NCI-H345 (cell line): Measurements from ENCODE around the gene USP17L19.
"Not testable (repeated sequence)": the region's sequence is repeated elsewhere in the genome, so short reads cannot be mapped to it uniquely, and the experiment has no call there.

Experiments used
- DNase-seq: peaks from one replicate; lab custom pipeline; 2025; lab: John Stamatoyannopoulos, UW

Gene USP17L19, protein sequence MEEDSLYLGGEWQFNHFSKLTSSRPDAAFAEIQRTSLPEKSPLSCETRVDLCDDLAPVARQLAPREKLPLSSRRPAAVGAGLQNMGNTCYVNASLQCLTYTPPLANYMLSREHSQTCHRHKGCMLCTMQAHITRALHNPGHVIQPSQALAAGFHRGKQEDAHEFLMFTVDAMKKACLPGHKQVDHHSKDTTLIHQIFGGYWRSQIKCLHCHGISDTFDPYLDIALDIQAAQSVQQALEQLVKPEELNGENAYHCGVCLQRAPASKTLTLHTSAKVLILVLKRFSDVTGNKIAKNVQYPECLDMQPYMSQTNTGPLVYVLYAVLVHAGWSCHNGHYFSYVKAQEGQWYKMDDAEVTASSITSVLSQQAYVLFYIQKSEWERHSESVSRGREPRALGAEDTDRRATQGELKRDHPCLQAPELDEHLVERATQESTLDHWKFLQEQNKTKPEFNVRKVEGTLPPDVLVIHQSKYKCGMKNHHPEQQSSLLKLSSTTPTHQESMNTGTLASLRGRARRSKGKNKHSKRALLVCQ

DNA sequence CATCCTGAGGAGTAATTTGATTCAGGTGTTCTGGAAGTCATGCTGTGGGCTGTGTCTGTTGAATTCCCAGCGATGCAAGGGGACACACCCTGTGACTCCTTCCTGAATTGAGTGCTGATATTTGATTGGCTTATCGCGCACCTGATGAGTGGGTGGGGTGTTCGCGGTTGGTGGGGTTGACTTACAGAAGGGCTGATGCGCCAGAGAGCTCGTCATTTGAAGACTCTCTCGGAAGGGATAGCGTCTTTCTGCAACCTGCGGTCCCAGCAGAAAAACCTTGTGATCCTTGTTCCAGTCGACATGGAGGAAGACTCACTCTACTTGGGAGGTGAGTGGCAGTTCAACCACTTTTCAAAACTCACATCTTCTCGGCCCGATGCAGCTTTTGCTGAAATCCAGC, at the start of gene USP17L19:
Gene USP17L19 (plus strand): TSS at position 301 of the 400 bp plus-strand sequence. CDS start 0 bp downstream, at position 301.
- DNase-seq, result not testable (repeated sequence)

DNA sequence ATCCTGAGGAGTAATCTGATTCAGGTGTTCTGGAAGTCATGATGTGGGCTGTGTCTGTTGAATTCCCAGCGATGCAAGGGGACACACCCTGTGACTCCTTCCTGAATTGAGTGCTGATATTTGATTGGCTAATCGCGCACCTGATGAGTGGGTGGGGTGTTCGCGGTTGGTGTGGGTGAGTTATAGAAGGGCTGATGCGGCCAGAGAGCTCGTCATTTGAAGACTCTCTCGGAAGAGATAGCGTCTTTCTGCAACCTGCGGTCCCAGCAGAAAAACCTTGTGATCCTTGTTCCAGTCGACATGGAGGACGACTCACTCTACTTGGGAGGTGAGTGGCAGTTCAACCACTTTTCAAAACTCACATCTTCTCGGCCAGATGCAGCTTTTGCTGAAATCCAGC, 42.8 kb upstream of the USP17L19 start, which contains the start of gene USP17L10:
Gene USP17L10 (plus strand): TSS at position 301 of the 400 bp plus-strand sequence. CDS start 0 bp downstream, at position 301.
- not testable (repeated sequence) for DNase-seq

DNA sequence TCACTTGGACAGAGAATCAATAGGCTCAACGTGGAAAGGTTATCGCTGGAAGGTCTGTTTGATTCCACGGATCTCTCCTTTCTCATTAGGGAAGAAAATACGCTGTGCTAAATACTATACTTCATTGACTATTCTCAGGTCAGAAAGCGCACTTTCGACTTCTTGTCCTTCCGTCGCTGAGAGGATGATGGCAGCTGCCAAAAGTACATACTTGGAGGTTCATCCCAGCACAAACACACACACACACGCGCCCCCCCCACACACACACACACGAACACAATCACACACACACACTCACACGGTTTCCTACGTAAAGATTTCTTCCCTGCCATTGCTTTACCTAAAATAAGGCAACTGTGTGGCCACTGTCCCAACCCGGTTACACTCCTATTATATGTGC, 38.5 kb upstream of the USP17L19 start:
- not testable (repeated sequence) for DNase-seq

DNA sequence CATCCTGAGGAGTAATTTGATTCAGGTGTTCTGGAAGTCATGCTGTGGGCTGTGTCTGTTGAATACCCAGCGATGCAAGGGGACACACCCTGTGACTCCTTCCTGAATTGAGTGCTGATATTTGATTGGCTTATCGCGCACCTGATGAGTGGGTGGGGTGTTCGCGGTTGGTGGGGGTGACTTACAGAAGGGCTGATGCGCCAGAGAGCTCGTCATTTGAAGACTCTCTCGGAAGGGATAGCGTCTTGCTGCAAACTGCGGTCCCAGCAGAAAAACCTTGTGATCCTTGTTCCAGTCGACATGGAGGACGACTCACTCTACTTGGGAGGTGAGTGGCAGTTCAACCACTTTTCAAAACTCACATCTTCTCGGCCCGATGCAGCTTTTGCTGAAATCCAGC, 38.1 kb upstream of the USP17L19 start, which contains the start of gene USP17L11:
Gene USP17L11 (plus strand): TSS at position 301 of the 400 bp plus-strand sequence. CDS start 0 bp downstream, at position 301.
- not testable (repeated sequence) for DNase-seq

DNA sequence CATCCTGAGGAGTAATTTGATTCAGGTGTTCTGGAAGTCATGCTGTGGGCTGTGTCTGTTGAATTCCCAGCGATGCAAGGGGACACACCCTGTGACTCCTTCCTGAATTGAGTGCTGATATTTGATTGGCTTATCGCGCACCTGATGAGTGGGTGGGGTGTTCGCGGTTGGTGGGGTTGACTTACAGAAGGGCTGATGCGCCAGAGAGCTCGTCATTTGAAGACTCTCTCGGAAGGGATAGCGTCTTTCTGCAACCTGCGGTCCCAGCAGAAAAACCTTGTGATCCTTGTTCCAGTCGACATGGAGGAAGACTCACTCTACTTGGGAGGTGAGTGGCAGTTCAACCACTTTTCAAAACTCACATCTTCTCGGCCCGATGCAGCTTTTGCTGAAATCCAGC, 33.3 kb upstream of the USP17L19 start, which contains the start of gene USP17L12:
Gene USP17L12 (plus strand): TSS at position 301 of the 400 bp plus-strand sequence. CDS start 0 bp downstream, at position 301.
- not testable (repeated sequence) for DNase-seq

DNA sequence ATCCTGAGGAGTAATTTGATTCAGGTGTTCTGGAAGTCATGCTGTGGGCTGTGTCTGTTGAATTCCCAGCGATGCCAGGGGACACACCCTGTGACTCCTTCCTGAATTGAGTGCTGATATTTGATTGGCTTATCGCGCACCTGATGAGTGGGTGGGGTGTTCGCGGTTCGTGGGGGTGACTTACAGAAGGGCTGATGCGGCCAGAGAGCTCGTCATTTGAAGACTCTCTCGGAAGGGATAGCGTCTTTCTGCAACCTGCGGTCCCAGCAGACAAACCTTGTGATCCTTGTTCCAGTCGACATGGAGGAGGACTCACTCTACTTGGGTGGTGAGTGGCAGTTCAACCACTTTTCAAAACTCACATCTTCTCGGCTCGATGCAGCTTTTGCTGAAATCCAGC, 28.6 kb upstream of the USP17L19 start, which contains the start of gene USP17L13:
Gene USP17L13 (plus strand): TSS at position 301 of the 400 bp plus-strand sequence. CDS start 0 bp downstream, at position 301.
- not testable (repeated sequence) for DNase-seq

DNA sequence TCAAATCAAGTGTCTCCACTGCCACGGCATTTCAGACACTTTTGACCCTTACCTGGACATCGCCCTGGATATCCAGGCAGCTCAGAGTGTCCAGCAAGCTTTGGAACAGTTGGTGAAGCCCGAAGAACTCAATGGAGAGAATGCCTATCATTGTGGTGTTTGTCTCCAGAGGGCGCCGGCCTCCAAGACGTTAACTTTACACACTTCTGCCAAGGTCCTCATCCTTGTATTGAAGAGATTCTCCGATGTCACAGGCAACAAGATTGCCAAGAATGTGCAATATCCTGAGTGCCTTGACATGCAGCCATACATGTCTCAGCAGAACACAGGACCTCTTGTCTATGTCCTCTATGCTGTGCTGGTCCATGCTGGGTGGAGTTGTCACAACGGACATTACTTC, 22.9 kb upstream of the USP17L19 start:
- DNase-seq, result not testable (repeated sequence)

DNA sequence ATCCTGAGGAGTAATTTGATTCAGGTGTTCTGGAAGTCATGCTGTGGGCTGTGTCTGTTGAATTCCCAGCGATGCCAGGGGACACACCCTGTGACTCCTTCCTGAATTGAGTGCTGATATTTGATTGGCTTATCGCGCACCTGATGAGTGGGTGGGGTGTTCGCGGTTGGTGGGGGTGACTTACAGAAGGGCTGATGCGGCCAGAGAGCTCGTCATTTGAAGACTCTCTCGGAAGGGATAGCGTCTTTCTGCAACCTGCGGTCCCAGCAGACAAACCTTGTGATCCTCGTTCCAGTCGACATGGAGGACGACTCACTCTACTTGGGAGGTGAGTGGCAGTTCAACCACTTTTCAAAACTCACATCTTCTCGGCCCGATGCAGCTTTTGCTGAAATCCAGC, 19.1 kb upstream of the USP17L19 start, which contains the start of gene USP17L15:
Gene USP17L15 (plus strand): TSS at position 301 of the 400 bp plus-strand sequence. CDS start 0 bp downstream, at position 301.
- not testable (repeated sequence) for DNase-seq

DNA sequence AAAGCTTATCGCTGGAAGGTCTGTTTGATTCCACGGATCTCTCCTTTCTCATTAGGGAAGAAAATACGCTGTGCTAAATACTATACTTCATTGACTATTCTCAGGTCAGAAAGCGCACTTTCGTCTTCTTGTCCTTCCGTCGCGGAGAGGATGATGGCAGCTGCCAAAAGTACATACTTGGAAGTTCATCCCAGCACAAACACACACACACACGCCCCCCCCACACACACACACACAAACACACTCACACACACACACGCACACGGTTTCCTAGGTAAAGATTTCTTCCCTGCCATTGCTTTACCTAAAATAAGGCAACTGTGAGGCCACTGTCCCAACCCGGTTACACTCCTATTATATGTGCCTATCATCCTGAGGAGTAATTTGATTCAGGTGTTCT, 14.7 kb upstream of the USP17L19 start:
- DNase-seq, result not testable (repeated sequence)

DNA sequence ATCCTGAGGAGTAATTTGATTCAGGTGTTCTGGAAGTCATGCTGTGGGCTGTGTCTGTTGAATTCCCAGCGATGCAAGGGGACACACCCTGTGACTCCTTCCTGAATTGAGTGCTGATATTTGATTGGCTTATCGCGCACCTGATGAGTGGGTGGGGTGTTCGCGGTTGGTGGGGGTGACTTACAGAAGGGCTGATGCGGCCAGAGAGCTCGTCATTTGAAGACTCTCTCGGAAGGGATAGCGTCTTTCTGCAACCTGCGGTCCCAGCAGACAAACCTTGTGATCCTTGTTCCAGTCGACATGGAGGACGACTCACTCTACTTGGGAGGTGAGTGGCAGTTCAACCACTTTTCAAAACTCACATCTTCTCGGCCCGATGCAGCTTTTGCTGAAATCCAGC, 9.6 kb upstream of the USP17L19 start, which contains the start of gene USP17L17:
Gene USP17L17 (plus strand): TSS at position 301 of the 400 bp plus-strand sequence. CDS start 0 bp downstream, at position 301.
- DNase-seq, result not testable (repeated sequence)

DNA sequence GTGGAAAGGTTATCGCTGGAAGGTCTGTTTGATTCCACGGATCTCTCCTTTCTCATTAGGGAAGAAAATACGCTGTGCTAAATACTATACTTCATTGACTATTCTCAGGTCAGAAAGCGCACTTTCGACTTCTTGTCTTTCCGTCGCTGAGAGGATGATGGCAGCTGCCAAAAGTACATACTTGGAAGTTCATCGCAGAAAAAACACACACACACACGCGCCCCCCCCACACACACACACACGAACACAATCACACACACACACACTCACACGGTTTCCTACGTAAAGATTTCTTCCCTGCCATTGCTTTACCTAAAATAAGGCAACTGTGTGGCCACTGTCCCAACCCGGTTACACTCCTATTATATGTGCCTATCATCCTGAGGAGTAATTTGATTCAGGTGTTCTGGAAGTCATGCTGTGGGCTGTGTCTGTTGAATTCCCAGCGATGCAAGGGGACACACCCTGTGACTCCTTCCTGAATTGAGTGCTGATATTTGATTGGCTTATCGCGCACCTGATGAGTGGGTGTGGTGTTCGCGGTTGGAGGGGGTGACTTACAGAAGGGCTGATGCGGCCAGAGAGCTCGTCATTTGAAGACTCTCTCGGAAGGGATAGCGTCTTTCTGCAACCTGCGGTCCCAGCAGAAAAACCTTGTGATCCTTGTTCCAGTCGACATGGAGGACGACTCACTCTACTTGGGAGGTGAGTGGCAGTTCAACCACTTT, 5.1 kb upstream of the USP17L19 start, which contains the start of gene USP17L18:
Gene USP17L18 (plus strand): TSS at position 678 of the 728 bp plus-strand sequence. CDS start 0 bp downstream, at position 678.
- DNase-seq, result not testable (repeated sequence)

DNA sequence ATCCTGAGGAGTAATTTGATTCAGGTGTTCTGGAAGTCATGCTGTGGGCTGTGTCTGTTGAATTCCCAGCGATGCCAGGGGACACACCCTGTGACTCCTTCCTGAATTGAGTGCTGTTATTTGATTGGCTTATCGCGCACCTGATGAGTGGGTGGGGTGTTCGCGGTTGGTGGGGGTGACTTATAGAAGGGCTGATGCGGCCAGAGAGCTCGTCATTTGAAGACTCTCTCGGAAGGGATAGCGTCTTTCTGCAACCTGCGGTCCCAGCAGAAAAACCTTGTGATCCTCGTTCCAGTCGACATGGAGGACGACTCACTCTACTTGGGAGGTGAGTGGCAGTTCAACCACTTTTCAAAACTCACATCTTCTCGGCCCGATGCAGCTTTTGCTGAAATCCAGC, 4.6 kb downstream of the USP17L19 start, which contains the start of gene USP17L20:
Gene USP17L20 (plus strand): TSS at position 301 of the 400 bp plus-strand sequence. CDS start 0 bp downstream, at position 301.
- DNase-seq, result not testable (repeated sequence)

DNA sequence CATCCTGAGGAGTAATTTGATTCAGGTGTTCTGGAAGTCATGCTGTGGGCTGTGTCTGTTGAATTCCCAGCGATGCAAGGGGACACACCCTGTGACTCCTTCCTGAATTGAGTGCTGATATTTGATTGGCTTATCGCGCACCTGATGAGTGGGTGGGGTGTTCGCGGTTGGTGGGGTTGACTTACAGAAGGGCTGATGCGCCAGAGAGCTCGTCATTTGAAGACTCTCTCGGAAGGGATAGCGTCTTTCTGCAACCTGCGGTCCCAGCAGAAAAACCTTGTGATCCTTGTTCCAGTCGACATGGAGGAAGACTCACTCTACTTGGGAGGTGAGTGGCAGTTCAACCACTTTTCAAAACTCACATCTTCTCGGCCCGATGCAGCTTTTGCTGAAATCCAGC, 9.4 kb downstream of the USP17L19 start, which contains the start of gene USP17L21:
Gene USP17L21 (plus strand): TSS at position 301 of the 400 bp plus-strand sequence. CDS start 0 bp downstream, at position 301.
- not testable (repeated sequence) for DNase-seq

DNA sequence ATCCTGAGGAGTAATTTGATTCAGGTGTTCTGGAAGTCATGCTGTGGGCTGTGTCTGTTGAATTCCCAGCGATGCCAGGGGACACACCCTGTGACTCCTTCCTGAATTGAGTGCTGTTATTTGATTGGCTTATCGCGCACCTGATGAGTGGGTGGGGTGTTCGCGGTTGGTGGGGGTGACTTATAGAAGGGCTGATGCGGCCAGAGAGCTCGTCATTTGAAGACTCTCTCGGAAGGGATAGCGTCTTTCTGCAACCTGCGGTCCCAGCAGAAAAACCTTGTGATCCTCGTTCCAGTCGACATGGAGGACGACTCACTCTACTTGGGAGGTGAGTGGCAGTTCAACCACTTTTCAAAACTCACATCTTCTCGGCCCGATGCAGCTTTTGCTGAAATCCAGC, 14.1 kb downstream of the USP17L19 start, which contains the start of gene USP17L22:
Gene USP17L22 (plus strand): TSS at position 301 of the 400 bp plus-strand sequence. CDS start 0 bp downstream, at position 301.
- DNase-seq, result not testable (repeated sequence)

DNA sequence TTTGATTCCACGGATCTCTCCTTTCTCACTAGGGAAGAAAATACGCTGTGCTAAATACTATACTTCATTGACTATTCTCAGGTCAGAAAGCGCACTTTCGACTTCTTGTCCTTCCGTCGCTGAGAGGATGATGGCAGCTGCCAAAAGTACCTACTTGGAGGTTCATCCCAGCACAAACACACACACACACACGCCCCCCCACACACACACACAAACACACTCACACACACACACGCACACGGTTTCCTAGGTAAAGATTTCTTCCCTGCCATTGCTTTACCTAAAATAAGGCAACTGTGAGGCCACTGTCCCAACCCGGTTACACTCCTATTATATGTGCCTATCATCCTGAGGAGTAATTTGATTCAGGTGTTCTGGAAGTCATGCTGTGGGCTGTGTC, 18.5 kb downstream of the USP17L19 start:
- DNase-seq, result not testable (repeated sequence)
